Activated CD4-positive, alpha-beta T cell treated with anti-CD3 and anti-CD28 coated beads for 36 hours (primary cell): ENCODE measurements around the gene RBKS. TPM values are rescaled to one million over a fixed set of nuclear protein-coding genes. Genes with fewer than 3 reads are reported as not detected.
"Not testable (repeated sequence)": the region's sequence is repeated elsewhere in the genome, so short reads cannot be mapped to it uniquely, and the experiment has no call there.

Source experiments
- ATAC-seq: fragments of 200-7000 bp; cut with Tn5 transposase; one replicate; pipeline ENCODE4 v1.10.0; 2021; ENCODE audit warnings: mild to moderate bottlenecking, moderate library complexity
- CTCF ChIA-PET: fragments of 350-600 bp; sonication (Branson Sonifier 250); formaldehyde crosslinking; loops from one replicate; lab custom pipeline; 2021; ENCODE audit warnings: antibody characterized with exemption; lab: Charles Lee
- POLR2A ChIA-PET: fragments of 350-600 bp; sonication (Branson Sonifier 250); formaldehyde crosslinking; loops from one replicate; lab custom pipeline; 2021; ENCODE audit warnings: antibody characterized with exemption, inconsistent platforms; lab: Charles Lee
- DNase-seq: peaks from one replicate; pipeline ENCODE4 v3.0.0-alpha.2; 2020
- H3K27ac Mint-ChIP-seq: one replicate; pipeline ENCODE4 v1.8.0; 2021; ENCODE audit warnings: mixed read lengths
- H3K27me3 Mint-ChIP-seq: one replicate; pipeline ENCODE4 v1.8.0; 2021; ENCODE audit warnings: mixed read lengths
- H3K36me3 Mint-ChIP-seq: one replicate; pipeline ENCODE4 v1.8.0; 2021; ENCODE audit warnings: low read depth, mixed read lengths
- H3K4me1 Mint-ChIP-seq: one replicate; pipeline ENCODE4 v1.8.0; 2021; ENCODE audit warnings: mixed read lengths
- H3K4me3 Mint-ChIP-seq: one replicate; pipeline ENCODE4 v1.8.0; 2021; ENCODE audit warnings: mild to moderate bottlenecking, moderate library complexity, mixed read lengths
- H3K9me3 Mint-ChIP-seq: one replicate; pipeline ENCODE4 v1.8.0; 2021; ENCODE audit warnings: low read depth, mixed read lengths
- intact Hi-C, 2 experiments: fragments of 100-400 bp; cut with DNase I in 1 of 2; cut with micrococcal nuclease in 1 of 2; formaldehyde crosslinking; loops; one replicate each; pipeline versions ENCODE4 v1.14.2 to v1.15.1; 2022 to 2024; cut with DNase I, micrococcal nuclease
- total RNA-seq, 2 experiments: library from RNA; stranded (reverse); gene quantifications; one replicate each; pipeline ENCODE4 v1.2.3, GENCODE V29; 2021

Gene RBKS
- total RNA-seq, 2 experiments from 2014 or later = 4.6 to 6.4 TPM

DNA sequence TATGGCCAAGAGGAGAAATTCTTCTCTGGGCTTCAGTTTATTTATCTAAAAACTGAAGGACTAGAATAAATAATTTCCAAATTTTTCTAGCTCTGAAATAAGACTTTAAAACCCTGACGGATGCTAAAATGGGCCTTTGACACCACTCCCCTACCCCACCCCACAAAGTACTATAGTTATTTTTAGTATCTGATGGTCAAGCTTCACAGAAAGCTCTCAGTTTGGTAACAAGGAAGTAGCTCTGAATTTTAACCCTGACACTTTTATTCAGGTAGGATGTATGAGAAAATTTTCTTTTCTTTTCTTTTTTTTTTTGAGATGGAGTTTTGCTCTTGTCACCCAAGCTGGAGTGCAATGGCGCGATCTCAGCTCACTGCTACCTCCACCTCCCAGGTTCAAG, 2.4 kb downstream of the RBKS start:
- Mint-ChIP-seq H3K27ac (no peak overlapping the region), H3K36me3 (peaks cover 14% of the 10 kb centered on the region), H3K4me1 (peaks cover 36% of the 10 kb centered on the region), H3K9me3 (peaks cover 2% of the 10 kb centered on the region), H3K4me3 (no peak overlapping the region), H3K27me3 (no peaks in the 10 kb centered on the region)
- no peak for DNase-seq
- CTCF ChIA-PET = interaction anchor here (0.7 kb wide), 1 partner anchor 15 kb away, joined by 3 read pairs; no protein-coding TSS in a partner anchor
- POLR2A ChIA-PET = interaction anchor here (0.6 kb wide), 1 partner anchor 120 kb away, joined by 3 read pairs; no protein-coding TSS in a partner anchor
- intact Hi-C loops = no loop called here
- no peak for ATAC-seq

DNA sequence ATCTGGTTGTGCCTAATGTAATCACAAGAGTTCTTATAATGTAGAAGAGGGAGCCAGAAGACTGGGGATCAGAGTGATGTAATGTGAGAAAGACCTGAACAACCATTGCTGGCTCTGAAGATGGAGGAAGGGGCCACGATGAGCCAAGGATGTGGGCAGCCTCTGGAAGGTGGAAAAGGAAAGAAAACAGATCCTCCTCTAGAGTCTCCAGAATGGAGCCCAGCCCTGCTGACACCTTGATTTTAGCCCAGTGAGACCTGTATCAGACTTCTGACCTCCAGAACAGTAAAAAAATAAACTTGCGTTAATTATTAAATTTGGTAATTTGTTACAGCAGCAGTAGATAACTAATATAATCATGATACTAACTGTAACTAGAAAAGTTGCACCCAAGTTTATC, 3.1 kb downstream of the RBKS start:
- no peak overlapping the region for H3K4me3 Mint-ChIP-seq
- DNase-seq (no peak), ATAC-seq (no peak)
- H3K27me3 Mint-ChIP-seq = no peaks in the 10 kb centered on the region
- ChIA-PET CTCF (no interaction called here), POLR2A (no interaction called here)
- peaks cover 14% of the 10 kb centered on the region for H3K36me3 Mint-ChIP-seq
- H3K27ac Mint-ChIP-seq = no peak overlapping the region
- H3K4me1 Mint-ChIP-seq = peaks cover 29% of the 10 kb centered on the region
- H3K9me3 Mint-ChIP-seq = peaks cover 3% of the 10 kb centered on the region
- intact Hi-C loops = no loop called here

DNA sequence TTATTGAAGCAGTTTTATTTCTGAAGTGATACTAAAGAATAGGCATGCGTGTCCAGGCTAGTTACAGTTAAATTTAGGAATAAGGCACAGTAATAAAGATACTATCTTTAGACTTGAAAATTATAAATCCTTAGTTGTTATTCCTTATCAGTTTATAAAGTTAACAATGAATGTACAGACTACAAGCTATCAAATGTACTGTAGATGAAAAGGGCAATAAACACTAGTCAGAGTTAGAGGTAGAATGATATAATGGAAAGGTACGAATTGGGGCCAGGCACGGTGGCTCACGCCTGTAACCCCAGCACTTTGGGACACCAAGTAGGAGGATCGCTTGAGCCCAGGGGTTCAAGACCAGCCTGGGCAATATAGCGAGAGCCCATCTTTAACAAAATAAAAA, 3.9 kb downstream of the RBKS start:
- Mint-ChIP-seq H3K27me3 (no peaks in the 10 kb centered on the region), H3K9me3 (peaks cover 7% of the 10 kb centered on the region), H3K27ac (no peak overlapping the region), H3K4me3 (no peak overlapping the region), H3K36me3 (peaks cover 9% of the 10 kb centered on the region), H3K4me1 (peaks cover 21% of the 10 kb centered on the region)
- POLR2A ChIA-PET = no interaction called here
- CTCF ChIA-PET = no interaction called here
- DNase-seq (no peak), ATAC-seq (no peak)
- intact Hi-C loops = no loop called here

DNA sequence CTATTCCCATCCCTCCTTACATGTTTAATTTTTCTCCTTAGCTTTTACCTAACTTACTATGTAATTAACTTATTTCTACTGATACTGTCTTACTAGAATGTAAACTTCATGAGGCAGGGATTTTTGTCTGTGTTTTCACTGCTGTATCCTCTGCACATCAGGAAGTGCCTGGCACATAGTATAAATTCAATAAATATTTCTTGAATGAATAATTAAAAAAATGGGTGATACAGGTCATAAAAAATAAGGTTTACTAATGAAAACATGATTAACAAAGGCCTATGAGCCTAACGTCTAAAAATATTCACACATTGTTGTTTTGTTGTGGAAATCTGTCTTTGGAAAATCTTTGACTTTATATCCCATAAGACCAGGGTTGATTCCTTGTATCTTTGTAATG, 4.5 kb downstream of the RBKS start:
- Mint-ChIP-seq H3K4me1 (peaks cover 17% of the 10 kb centered on the region), H3K4me3 (no peak overlapping the region), H3K9me3 (peaks cover 5% of the 10 kb centered on the region), H3K27ac (no peak overlapping the region), H3K36me3 (peaks cover 6% of the 10 kb centered on the region), H3K27me3 (no peaks in the 10 kb centered on the region)
- ATAC-seq (no peak), DNase-seq (no peak)
- ChIA-PET POLR2A (no interaction called here), CTCF (no interaction called here)
- intact Hi-C loops = no loop called here

DNA sequence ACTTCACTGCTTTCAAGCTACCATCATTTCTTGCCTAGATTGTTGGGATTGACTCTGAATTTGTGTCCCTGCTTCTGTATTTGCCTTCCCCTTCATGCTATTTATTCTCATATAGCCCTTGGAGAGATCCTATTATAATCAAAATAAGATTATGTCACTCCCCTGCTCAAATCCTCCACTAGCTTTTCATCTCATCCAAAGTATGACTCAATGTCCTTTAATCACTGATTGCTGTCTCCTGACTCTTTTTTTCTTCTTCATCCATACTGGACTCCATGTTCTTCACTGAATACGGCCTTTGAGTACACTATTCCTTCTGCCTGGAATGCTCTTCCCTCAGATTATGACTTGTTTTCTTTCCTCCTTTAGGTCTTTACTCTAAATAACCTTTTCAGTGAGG, 5.0 kb downstream of the RBKS start:
- Mint-ChIP-seq H3K27me3 (no peaks in the 10 kb centered on the region), H3K36me3 (peaks cover 8% of the 10 kb centered on the region), H3K9me3 (peaks cover 5% of the 10 kb centered on the region), H3K27ac (peak overlapping the region; percentile 6), H3K4me1 (peaks cover 17% of the 10 kb centered on the region), H3K4me3 (no peak overlapping the region)
- DNase-seq = no peak
- ChIA-PET POLR2A (no interaction called here), CTCF (interaction anchor here (0.6 kb wide), 1 partner anchor 752 kb away, joined by 3 read pairs; no protein-coding TSS in a partner anchor)
- no peak for ATAC-seq
- intact Hi-C loops = no loop called here

DNA sequence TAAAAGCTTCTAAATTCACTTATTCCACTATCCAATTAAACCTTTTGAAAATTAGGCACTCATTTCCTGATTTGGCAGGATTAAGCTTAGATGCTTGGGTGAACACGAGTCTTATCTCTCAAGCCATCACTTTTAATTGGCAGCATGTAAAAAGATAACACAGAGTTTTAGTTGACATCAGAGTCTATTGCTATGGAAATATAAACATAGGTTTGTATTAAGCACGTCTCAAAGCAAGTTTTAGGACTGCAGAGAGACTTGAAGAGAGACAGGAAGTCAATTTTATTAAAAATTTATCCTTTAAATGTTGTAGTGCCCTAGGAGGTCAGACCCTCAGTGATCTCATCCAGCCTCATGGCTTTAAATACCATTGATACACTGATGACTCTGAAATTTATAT, 5.6 kb downstream of the RBKS start:
- no peak for DNase-seq
- intact Hi-C loops = no loop called here
- POLR2A ChIA-PET = no interaction called here
- Mint-ChIP-seq H3K4me3 (no peak overlapping the region), H3K36me3 (peaks cover 6% of the 10 kb centered on the region), H3K27me3 (no peaks in the 10 kb centered on the region), H3K4me1 (peaks cover 16% of the 10 kb centered on the region), H3K9me3 (peaks cover 5% of the 10 kb centered on the region), H3K27ac (no peak overlapping the region)
- no peak for ATAC-seq
- CTCF ChIA-PET = interaction anchor here (0.6 to 0.8 kb wide), 2 partner anchors 71 to 752 kb away, joined by 3 read pairs; no protein-coding TSS in a partner anchor

DNA sequence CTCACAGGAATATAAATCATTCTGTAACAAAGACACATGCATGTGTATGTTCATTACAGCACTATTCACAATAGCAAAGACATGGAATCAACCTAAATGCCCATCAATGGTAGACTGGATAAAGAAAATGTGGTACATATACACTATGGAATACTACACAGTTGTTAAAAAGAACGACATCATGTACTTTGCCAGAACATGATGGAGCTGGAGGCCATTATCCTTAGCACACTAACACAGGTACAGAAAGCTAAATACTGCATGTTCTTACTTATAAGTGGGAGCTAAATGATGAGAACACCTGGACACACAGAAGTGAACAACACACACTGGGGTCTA, 7.6 kb downstream of the RBKS start:
- ATAC-seq, H3K27ac Mint-ChIP-seq, H3K4me1 Mint-ChIP-seq, intact Hi-C loops, DNase-seq, H3K4me3 Mint-ChIP-seq, H3K36me3 Mint-ChIP-seq, H3K27me3 Mint-ChIP-seq, POLR2A ChIA-PET, H3K9me3 Mint-ChIP-seq: not testable (repeated sequence)
- CTCF ChIA-PET = interaction anchor here (0.6 to 0.7 kb wide), 5 partner anchors 13 to 1376 kb away, joined by 3 to 4 read pairs (median 3); no protein-coding TSS in a partner anchor

DNA sequence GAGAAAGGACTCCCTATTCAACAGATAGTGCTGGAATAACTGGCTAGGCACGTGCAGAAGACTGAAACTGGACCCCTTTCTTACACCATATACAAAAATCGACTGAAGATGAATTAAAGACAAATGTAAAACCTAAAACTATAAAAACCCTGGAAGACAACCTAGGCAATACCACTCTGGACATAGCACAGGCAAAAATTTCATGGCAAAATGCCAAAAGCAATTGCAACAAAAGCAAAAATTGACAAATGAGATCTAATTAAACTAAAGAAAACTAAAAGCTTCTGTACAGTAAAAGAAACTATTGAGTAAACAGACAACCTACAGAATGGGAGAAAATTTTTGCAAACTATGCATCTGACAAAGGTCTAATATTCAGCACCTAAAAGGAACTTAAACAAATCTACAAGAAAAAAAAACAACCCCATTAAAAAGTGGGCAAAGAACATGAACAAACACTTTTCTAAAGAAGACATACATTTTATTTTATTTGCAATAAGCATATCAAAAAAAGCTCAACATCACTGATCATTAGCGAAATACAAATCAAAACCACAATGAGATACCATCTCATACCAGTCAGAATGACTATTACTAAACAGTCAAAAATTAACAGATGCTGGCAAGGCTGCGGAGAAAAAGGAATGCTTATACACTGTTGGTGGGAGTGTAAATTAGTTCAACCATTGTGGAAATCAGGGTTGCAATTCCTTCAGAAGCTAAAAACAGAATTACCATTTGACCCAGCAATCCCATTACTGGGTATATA, 8.2 kb downstream of the RBKS start:
- ATAC-seq, H3K4me3 Mint-ChIP-seq, intact Hi-C loops, H3K9me3 Mint-ChIP-seq, H3K27me3 Mint-ChIP-seq, H3K4me1 Mint-ChIP-seq, H3K36me3 Mint-ChIP-seq, H3K27ac Mint-ChIP-seq, DNase-seq, POLR2A ChIA-PET: not testable (repeated sequence)
- CTCF ChIA-PET = interaction anchor here (0.6 to 0.7 kb wide), 5 partner anchors 13 to 1376 kb away, joined by 3 to 4 read pairs (median 3); no protein-coding TSS in a partner anchor

DNA sequence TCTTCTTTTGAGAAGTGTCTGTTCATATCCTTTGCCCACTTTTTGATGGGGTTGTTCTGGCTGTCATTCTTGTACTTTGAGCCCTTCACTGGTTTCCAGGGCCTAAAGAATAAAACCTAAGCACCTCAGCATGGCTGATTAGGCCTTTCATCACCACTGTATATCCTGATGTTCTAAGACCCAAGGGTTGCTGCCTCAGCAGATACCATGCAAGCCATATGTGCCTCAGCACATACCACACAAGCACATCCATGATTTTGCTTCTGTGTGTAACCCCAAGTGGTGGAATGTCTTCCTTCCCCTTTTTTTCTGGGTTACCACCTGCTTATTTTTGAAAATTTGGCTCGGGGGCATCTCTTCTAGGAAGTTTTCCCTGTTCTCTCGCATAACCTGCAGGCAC, 11.4 kb downstream of the RBKS start:
- CTCF ChIA-PET = no interaction called here
- DNase-seq (no peak), ATAC-seq (no peak)
- POLR2A ChIA-PET = no interaction called here
- no peaks in the 10 kb centered on the region for H3K27me3 Mint-ChIP-seq
- H3K4me3 Mint-ChIP-seq = no peak overlapping the region
- intact Hi-C loops = no loop called here
- H3K9me3 Mint-ChIP-seq = peaks cover 10% of the 10 kb centered on the region
- H3K4me1 Mint-ChIP-seq = no peaks in the 10 kb centered on the region
- no peak overlapping the region for H3K27ac Mint-ChIP-seq
- H3K36me3 Mint-ChIP-seq = peaks cover 7% of the 10 kb centered on the region

DNA sequence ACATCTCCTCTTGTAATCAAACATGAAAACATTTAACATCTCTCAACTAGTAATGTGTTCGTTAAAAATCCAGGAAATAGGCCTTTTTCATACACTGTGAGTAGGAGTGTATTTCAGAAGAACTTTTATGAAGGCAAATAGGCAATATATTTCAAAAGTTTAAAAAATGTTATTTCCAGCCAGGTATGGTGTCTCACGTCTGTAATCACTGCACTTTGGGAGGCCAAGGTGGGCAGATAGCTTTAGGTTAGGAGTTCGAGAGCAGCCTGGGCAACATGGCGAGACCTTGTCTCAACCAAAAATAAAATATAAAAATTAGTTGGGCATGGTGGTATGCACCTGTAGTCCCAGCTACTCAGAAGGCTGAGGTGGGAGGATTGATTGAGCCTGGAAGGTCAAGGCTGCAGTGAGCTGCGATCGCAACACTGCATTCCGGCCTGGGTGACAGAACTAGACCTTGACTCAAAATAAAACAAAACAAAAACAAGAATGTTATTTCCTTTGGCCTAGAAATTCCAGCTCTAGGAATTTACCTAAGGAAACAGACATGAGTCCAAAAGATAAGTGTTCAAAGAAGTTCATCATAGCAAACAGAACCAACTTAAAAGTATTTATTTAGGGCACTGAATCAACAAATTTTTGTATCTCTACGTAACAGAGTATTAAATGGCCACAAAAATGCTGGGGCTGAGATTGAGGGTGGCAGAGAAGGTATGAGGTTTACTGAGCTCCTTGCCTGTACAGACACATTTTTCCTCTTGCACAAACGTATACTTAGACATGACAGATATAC, 14.9 kb downstream of the RBKS start:
- H3K27me3 Mint-ChIP-seq = no peaks in the 10 kb centered on the region
- no peaks in the 10 kb centered on the region for H3K4me1 Mint-ChIP-seq
- no peak overlapping the region for H3K4me3 Mint-ChIP-seq
- no peak for DNase-seq
- POLR2A ChIA-PET = no interaction called here
- peaks cover 2% of the 10 kb centered on the region for H3K36me3 Mint-ChIP-seq
- no peak for ATAC-seq
- H3K9me3 Mint-ChIP-seq = peaks cover 5% of the 10 kb centered on the region
- intact Hi-C loops = no loop called here
- no peak overlapping the region for H3K27ac Mint-ChIP-seq
- CTCF ChIA-PET = interaction anchor here (0.7 kb wide), 1 partner anchor 16 kb away, joined by 3 read pairs; no protein-coding TSS in a partner anchor

DNA sequence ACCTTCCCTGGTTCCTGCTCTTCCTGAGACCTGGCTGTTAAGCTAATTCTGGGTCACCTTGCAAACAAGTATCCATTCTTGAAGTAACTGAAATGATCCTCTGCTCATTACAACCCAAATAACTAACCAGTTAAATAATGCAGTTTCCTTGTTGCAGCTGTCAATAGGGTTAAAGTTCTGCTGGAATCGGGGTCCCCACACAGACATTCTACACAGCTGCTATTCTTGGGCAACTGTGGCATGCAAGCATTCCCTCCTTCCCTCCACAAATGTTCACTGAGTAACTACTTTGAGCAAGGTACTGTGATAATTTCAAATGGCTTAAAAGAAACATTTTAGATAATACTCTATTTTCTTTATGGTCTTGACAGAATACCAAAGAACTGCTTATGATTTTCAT, 17.1 kb downstream of the RBKS start:
- H3K36me3 Mint-ChIP-seq = peaks cover 2% of the 10 kb centered on the region
- H3K27ac Mint-ChIP-seq = no peak overlapping the region
- intact Hi-C loops = no loop called here
- H3K9me3 Mint-ChIP-seq = peaks cover 5% of the 10 kb centered on the region
- H3K27me3 Mint-ChIP-seq = no peaks in the 10 kb centered on the region
- no peaks in the 10 kb centered on the region for H3K4me1 Mint-ChIP-seq
- H3K4me3 Mint-ChIP-seq = no peak overlapping the region
- no peak for DNase-seq
- POLR2A ChIA-PET = no interaction called here
- ATAC-seq = no peak
- CTCF ChIA-PET = interaction anchor here (0.7 to 1.6 kb wide), 3 partner anchors 15 to 583 kb away, joined by 3 to 5 read pairs (median 3); no protein-coding TSS in a partner anchor
